Glutamatergic neuron (in vitro differentiated cells): ENCODE results near the gene HACE1. TPM values are rescaled to one million over a fixed set of nuclear protein-coding genes. Genes with fewer than 3 reads are reported as not detected.

Experiments used
- DNase-seq: peaks from one replicate; pipeline ENCODE4 v3.0.0; 2022
- H3K27ac Mint-ChIP-seq: one replicate; pipeline ENCODE4 v1.8.0; 2020; ENCODE audit warnings: mild to moderate bottlenecking, mixed read lengths, inconsistent platforms; ENCODE audit not compliant: unreplicated experiment
- H3K27me3 Mint-ChIP-seq: one replicate; pipeline ENCODE4 v1.8.0; 2020; ENCODE audit warnings: mild to moderate bottlenecking, moderate library complexity, mixed read lengths, inconsistent platforms; ENCODE audit not compliant: unreplicated experiment
- H3K36me3 Mint-ChIP-seq: one replicate; pipeline ENCODE4 v1.8.0; 2020; ENCODE audit warnings: mild to moderate bottlenecking, mixed read lengths, inconsistent platforms; ENCODE audit not compliant: unreplicated experiment
- H3K4me1 Mint-ChIP-seq: one replicate; pipeline ENCODE4 v1.8.0; 2020; ENCODE audit warnings: mild to moderate bottlenecking, low read depth, mixed read lengths, inconsistent platforms; ENCODE audit not compliant: unreplicated experiment
- H3K4me3 Mint-ChIP-seq: one replicate; pipeline ENCODE4 v1.8.0; 2020; ENCODE audit warnings: mild to moderate bottlenecking, mixed read lengths, inconsistent platforms; ENCODE audit not compliant: unreplicated experiment
- H3K9me3 Mint-ChIP-seq: one replicate; pipeline ENCODE4 v1.8.0; 2020; ENCODE audit warnings: mild to moderate bottlenecking, moderate library complexity, mixed read lengths, inconsistent platforms; ENCODE audit not compliant: unreplicated experiment
- total RNA-seq: library from RNA; stranded (reverse); fragmentation: NEBNext Ultra II Directional; extraction: Animal tissue kit (Norgen Biotek cat#: 25700); gene quantifications from one replicate; pipeline ENCODE4 v1.2.1, GENCODE V29; 2021; ENCODE audit not compliant: unreplicated experiment
- TF ChIP-seq, protein P1 (sequence below): fragments of 200-600 bp; sonication (generic); IDR thresholded peaks from one replicate; pipeline ENCODE4 v1.5.0; 2021; ENCODE audit not compliant: partially characterized antibody, unreplicated experiment

Gene HACE1
- total RNA-seq, 1 donor from 2014 or later: 22.0 TPM

DNA sequence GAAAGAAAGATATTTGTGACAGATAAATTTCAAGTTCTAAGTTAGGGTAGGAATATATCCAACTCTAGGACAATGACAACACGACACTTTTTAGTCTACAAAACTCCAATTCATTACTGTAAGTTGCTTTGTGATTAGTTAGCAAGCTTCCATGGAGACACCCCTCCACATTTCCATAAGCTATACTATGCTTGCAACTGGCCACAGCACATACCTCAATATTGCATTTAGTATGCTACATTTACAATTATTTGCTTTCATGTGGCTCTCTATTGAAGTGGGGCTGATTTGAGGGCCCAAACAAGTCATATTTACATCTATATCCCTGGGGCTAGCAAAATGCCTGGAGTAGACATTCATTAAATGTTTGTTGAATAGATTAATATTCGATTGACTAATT is 129.3 kb downstream of the HACE1 start:
- Mint-ChIP-seq H3K4me1 (peaks cover 3% of the 10 kb centered on the region), H3K27me3 (no peaks in the 10 kb centered on the region), H3K27ac (no peak overlapping the region), H3K36me3 (no peaks in the 10 kb centered on the region), H3K4me3 (no peak overlapping the region), H3K9me3 (peaks cover 1% of the 10 kb centered on the region)
- TF ChIP-seq, protein P1, sequence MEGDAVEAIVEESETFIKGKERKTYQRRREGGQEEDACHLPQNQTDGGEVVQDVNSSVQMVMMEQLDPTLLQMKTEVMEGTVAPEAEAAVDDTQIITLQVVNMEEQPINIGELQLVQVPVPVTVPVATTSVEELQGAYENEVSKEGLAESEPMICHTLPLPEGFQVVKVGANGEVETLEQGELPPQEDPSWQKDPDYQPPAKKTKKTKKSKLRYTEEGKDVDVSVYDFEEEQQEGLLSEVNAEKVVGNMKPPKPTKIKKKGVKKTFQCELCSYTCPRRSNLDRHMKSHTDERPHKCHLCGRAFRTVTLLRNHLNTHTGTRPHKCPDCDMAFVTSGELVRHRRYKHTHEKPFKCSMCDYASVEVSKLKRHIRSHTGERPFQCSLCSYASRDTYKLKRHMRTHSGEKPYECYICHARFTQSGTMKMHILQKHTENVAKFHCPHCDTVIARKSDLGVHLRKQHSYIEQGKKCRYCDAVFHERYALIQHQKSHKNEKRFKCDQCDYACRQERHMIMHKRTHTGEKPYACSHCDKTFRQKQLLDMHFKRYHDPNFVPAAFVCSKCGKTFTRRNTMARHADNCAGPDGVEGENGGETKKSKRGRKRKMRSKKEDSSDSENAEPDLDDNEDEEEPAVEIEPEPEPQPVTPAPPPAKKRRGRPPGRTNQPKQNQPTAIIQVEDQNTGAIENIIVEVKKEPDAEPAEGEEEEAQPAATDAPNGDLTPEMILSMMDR: no peak
- no peak for DNase-seq

DNA sequence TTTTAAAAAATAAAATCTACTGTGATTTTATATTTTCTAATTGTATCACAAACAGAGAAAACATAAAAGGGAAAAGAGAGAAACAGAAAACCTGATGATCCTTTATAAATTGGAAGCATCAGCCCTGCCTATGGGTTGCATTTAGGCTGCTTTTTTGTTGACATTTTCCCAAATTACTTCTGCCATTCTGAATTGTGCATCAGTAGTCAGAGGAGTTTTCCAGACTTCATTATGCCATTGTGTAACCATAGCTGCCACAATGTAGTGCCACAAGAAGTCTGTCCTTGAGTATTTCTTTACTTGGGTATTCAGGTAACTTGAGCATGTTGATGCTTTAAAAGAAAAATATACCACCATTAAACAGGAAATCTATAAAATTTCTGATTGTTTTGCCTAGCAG is 130.3 kb downstream of the HACE1 start:
- TF ChIP-seq, protein P1: no peak
- H3K27ac Mint-ChIP-seq: no peak overlapping the region

DNA sequence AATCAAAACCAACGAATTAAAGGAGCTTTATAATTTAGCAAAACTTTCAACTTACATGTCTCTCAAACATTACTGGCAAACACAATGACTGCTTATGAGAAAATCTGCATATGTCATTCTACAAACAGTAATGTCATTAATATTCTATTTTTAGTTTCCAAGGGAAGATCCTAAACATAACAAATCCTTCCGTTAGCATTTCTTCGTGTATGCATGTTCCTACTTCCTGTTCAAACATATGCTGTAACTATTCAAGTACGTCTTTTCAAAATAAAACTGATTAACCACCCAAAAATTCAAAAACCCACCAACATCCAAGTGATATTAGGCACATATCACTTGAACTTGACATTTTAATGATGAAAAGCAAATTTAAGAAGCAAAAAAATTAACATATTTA is 131.3 kb downstream of the HACE1 start:
- TF ChIP-seq, protein P1: no peak
- no peak overlapping the region for H3K4me3 Mint-ChIP-seq
- H3K27me3 Mint-ChIP-seq: no peaks in the 10 kb centered on the region
- no peak overlapping the region for H3K27ac Mint-ChIP-seq
- no peaks in the 10 kb centered on the region for H3K36me3 Mint-ChIP-seq
- peaks cover 3% of the 10 kb centered on the region for H3K4me1 Mint-ChIP-seq
- no peak for DNase-seq
- no peaks in the 10 kb centered on the region for H3K9me3 Mint-ChIP-seq

More for the DNA sequence above, 130.3 kb downstream of the HACE1 start:
- Mint-ChIP-seq H3K27me3 (no peaks in the 10 kb centered on the region), H3K36me3 (no peaks in the 10 kb centered on the region), H3K4me1 (peaks cover 3% of the 10 kb centered on the region), H3K4me3 (no peak overlapping the region), H3K9me3 (peaks cover under 1% of the 10 kb centered on the region)
- no peak for DNase-seq

DNA sequence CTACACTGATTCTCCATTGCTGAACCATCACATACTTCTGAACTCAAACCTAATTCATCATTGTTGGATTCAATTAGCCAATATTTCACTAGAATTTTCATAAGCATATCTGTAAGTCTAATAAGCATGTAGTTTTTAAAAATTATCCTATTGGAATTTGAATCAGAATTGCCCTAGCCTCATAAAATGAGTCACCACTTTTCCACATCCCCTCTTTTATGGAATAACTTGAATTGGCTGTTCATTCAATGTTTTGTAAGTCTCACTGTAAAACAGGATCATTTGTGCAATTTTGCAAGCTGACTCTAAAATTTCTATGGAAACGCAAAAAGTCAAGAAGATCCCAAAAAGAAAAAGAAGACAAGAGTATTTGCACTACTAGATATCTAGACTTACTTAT is 141.0 kb downstream of the HACE1 start:
- Mint-ChIP-seq H3K36me3 (no peaks in the 10 kb centered on the region), H3K27me3 (no peaks in the 10 kb centered on the region), H3K27ac (no peak overlapping the region), H3K4me1 (peaks cover 7% of the 10 kb centered on the region), H3K9me3 (no peaks in the 10 kb centered on the region), H3K4me3 (no peak overlapping the region)
- TF ChIP-seq, protein P1: no peak
- DNase-seq: no peak

DNA sequence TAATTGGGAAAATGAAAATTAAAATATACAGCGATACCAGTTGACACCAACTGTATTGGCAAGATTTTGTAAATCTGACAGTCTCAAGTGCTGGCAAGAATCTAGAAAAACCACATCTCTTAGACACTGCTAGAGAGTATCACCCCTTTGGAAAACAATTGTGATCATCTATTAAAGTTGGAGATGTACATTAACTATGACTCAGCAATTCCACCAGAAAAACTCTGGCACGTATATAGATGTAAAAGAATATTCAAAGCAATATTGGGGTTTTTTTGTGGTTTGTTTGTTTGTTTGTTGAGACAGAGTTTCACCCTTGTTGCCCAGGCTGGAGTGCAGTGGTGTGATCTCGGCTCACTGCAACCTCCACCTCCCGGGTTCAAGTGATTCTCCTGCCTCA is 142.9 kb downstream of the HACE1 start:
- TF ChIP-seq, protein P1: no peak
- Mint-ChIP-seq H3K27me3 (no peaks in the 10 kb centered on the region), H3K27ac (no peak overlapping the region), H3K4me1 (peaks cover 7% of the 10 kb centered on the region), H3K4me3 (no peak overlapping the region), H3K9me3 (no peaks in the 10 kb centered on the region), H3K36me3 (no peaks in the 10 kb centered on the region)
- no peak for DNase-seq
